GM12801 (cell line): ENCODE data around the gene NELL1.

Source experiments
- TF ChIP-seq, protein P1 (sequence below): IDR thresholded peaks from one replicate; pipeline ENCODE4 v1.5.1; 2011; ENCODE audit warnings: control low read depth; ENCODE audit not compliant: insufficient read length; ENCODE audit errors: extremely low read depth

Gene NELL1

GRCh38 chr11:21321072-21321471 lies 651.7 kb downstream of the NELL1 start:
- TF ChIP-seq, protein P1, sequence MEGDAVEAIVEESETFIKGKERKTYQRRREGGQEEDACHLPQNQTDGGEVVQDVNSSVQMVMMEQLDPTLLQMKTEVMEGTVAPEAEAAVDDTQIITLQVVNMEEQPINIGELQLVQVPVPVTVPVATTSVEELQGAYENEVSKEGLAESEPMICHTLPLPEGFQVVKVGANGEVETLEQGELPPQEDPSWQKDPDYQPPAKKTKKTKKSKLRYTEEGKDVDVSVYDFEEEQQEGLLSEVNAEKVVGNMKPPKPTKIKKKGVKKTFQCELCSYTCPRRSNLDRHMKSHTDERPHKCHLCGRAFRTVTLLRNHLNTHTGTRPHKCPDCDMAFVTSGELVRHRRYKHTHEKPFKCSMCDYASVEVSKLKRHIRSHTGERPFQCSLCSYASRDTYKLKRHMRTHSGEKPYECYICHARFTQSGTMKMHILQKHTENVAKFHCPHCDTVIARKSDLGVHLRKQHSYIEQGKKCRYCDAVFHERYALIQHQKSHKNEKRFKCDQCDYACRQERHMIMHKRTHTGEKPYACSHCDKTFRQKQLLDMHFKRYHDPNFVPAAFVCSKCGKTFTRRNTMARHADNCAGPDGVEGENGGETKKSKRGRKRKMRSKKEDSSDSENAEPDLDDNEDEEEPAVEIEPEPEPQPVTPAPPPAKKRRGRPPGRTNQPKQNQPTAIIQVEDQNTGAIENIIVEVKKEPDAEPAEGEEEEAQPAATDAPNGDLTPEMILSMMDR = no peak

DNA sequence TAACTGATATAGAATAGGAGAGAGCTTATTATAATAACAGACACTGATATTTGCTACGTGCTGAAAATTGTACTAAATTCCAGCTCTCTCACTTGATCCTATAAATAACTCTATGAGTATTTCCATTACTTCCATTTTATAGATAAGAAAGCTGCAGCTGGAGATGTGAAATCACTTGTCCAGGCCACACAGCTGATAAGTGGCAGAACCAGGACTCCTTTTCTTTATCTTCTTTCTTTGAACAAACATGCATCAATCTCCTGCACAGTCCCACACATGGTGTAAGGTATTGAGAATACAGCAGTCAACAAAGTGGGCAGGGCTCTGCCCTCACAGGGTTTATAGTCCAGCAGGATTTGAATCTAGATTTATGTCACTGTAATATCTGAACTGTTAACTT lies 652.1 kb downstream of the NELL1 start:
- TF ChIP-seq, protein P1 = no peak

GRCh38 chr11:21323617-21324016 lies 654.2 kb downstream of the NELL1 start:
- TF ChIP-seq, protein P1 = no peak

GRCh38 chr11:21343204-21343603 lies 673.8 kb downstream of the NELL1 start:
- TF ChIP-seq, protein P1 = no peak

DNA sequence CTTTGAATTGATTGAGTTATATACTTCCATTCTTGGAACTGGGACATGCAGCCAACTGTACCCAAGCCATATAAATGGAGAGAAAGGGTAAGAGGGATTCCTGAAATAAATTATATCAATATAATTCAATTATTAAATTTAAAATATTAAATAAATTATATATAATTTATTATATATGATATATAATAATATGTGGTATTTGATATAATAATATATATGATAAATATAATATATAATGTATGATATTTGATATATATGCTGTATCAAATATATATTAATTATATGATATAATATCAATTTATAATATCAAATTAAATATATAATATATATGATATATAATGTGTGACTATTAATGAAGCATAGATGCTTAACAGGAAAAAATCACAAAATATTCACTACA lies 677.0 kb downstream of the NELL1 start:
- TF ChIP-seq, protein P1 = no peak

DNA sequence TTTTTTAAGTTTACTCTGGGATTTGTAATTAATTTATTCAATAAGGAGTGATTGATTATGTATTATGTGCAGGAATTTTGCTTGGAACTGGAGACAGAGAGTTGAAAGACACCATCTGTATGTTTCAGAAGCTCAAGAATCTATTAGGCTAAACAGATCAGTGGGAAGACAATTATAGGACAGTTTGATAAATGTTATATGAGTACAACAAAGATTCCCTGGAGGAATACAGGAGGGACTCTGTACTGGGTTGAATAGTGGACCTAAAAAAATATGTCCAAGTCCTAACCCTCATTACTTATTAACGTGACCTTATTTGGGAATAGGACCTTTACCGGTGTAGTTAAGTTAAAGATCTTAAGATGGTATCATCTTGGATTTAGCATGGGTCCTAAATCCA lies 681.2 kb downstream of the NELL1 start:
- TF ChIP-seq, protein P1 = no peak

DNA sequence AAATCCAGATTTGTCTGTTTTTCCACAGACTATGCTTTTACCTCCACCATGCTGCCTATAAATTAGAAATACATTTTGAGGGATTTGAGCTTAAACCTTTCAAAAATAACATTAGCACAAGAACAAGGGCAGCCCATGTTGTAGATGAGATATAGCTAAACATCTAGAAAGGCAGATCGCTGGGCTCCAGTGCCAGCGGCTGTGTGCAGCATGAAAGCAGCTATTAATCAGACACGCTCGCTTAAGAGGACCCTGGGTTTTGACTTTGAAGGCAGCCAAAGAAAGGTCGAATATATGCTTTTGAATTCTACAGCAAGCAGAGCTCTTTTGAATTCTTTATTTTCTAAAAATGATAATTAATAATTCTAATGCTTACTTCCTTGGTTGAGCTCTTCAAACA lies 684.0 kb downstream of the NELL1 start:
- TF ChIP-seq, protein P1 = no peak
